GM12865 (cell line): Measurements from ENCODE around the gene ENPP1.

ENCODE experiments used
- DNase-seq: peaks from one replicate; pipeline ENCODE4 v3.0.0; 2010; ENCODE audit warnings: low read depth
- H3K4me3 ChIP-seq: 2 replicates; pipeline ENCODE4 v1.5.1; 2011; ENCODE audit warnings: mild to moderate bottlenecking, low read depth, low read length, control low read depth
- TF ChIP-seq, protein P1 (sequence below): IDR thresholded peaks from 2 replicates; pipeline ENCODE4 v1.5.1; 2011; ENCODE audit warnings: low read length, control low read depth, low read depth, inconsistent platforms; ENCODE audit not compliant: insufficient read depth; ENCODE audit errors: missing control alignments

Gene ENPP1

DNA sequence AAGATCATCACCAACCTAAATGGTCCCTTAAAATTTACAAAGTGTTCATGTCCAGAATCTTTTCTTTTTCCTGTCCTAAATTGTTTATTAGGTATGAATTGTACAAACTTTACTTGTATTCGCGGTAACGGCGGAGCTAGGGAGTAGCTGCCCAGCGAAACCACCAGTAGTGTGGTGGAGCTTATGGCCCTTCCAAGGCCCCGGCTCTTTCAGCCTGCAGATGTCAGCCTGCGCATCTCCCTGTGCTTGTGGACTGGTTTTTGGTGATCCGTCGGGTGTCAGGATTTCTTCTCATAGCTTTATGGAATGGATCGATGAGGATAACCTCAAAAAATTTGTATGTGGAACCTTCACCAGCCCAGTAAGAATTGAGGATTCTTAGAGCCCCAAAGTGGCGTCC is 27.2 kb upstream of the ENPP1 start:
- no peak overlapping the region for H3K4me3 ChIP-seq
- DNase-seq = no peak
- TF ChIP-seq, protein P1, sequence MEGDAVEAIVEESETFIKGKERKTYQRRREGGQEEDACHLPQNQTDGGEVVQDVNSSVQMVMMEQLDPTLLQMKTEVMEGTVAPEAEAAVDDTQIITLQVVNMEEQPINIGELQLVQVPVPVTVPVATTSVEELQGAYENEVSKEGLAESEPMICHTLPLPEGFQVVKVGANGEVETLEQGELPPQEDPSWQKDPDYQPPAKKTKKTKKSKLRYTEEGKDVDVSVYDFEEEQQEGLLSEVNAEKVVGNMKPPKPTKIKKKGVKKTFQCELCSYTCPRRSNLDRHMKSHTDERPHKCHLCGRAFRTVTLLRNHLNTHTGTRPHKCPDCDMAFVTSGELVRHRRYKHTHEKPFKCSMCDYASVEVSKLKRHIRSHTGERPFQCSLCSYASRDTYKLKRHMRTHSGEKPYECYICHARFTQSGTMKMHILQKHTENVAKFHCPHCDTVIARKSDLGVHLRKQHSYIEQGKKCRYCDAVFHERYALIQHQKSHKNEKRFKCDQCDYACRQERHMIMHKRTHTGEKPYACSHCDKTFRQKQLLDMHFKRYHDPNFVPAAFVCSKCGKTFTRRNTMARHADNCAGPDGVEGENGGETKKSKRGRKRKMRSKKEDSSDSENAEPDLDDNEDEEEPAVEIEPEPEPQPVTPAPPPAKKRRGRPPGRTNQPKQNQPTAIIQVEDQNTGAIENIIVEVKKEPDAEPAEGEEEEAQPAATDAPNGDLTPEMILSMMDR = no peak

GRCh38 chr6:131781687-131782086 is 26.1 kb upstream of the ENPP1 start:
- no peak overlapping the region for H3K4me3 ChIP-seq
- no peak for DNase-seq
- TF ChIP-seq, protein P1 = no peak

DNA sequence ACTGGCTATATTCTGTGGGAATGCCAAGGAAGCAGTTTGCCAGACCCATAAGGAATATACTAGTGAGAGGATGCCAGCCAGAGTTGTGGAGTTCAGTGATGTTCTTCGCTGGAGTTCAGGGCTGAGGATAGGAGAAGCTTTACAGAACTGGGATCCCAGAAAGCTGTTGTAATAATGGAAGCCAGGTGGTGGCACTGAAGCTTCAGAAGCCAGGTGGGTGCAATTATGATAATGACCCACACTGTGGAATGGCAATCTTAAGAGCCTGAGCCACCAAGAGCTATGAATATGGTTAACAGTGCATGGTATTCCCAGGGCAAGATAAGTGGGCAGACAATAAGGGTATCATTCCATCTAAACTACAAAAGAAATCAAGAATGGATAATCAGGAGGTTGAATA is 25.1 kb upstream of the ENPP1 start:
- DNase-seq = no peak
- H3K4me3 ChIP-seq = no peak overlapping the region
- TF ChIP-seq, protein P1 = no peak

DNA sequence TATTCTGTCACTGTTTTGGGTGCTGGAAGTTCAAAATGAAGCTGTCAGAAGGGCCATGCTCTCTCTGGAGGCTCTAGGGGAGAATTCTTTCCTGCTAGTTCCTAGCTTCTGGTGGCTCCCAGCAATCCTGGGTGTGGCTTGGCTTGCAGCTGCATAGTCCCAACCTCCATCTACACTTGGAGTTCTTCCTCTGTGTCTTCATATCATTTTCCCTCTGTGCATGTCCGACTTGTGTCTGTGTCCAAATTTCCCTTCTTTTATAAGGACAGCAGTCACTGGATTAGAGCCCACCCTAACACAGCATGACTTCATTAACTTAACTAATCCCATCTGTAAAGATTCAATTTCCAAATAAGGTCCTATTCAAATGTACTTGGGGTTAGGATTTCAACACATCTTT is 23.3 kb upstream of the ENPP1 start:
- TF ChIP-seq, protein P1 = no peak
- no peak overlapping the region for H3K4me3 ChIP-seq
- DNase-seq = no peak

GRCh38 chr6:131787079-131787478 is 20.7 kb upstream of the ENPP1 start:
- H3K4me3 ChIP-seq = no peak overlapping the region
- no peak for DNase-seq
- TF ChIP-seq, protein P1 = no peak

DNA sequence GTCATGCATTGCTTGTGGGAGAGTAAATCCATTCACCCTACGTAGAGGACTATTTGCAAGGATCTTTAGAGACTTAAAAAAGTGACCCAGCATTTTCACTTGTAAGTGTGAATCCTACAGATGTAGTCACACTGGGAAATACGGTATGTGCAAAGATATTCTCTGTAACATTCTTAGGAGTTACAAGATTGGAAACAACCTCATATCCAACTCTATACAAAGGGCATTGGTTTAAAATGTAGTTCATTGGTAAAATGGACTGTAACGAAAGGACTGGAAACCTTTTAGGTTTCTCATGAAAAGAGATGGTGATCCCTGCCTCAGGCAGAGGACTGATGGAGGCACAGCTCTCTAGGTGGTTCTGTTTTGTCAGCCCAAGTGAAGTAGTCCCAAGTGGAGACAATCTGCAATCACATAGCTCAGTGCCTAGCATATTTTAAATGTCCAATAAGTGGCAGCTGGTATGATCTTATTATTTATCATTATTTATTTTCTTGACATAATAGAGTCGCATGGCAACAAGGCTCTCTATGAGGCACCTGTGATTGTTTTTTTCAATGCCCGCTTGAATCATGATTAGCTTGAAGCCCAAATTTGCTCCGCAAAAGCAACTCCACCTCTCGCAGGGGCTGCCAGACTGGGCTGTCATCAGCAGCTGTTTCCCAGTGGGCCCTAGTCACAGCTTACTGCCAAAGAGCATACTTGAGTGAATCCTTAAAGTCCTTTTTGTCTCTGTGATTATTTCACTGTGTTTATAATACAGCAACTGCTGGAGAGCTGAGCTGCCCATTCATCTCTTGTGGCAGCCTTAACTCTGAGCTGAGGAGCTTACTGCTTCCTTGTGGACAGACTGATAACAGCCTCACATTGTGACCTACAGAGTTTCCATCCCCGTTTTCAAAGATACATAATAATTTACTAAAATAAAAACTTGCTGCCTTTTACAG is 19.8 kb upstream of the ENPP1 start:
- TF ChIP-seq, protein P1 = no peak
- H3K4me3 ChIP-seq = no peak overlapping the region
- DNase-seq = no peak

DNA sequence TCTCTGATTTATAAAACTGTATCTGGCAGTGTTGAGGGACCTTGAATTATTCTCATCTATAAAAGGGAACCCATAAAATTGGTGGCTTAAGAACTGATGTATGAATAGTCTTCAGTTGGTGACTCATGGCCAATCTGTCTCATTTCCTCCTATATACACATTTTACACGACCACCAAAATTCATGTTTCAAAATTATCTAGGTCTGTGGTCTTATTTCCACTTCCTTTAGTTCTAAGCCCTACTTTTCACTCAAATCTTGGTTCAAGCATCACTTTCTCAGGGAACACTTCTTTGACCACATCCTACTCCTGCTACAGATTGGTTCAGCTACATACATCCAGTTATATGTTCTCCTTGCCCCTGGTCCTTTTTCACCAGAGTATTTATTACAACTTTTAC is 18.6 kb upstream of the ENPP1 start:
- no peak for DNase-seq
- TF ChIP-seq, protein P1 = no peak
- no peak overlapping the region for H3K4me3 ChIP-seq
